Naive B cell (primary cell): ENCODE results near the gene KDM2B. TPM values are rescaled to one million over a fixed set of nuclear protein-coding genes. Genes with fewer than 3 reads are reported as not detected.

Experiments used
- ATAC-seq, 2 donors: fragments of 150-1000 bp; cut with Tn5 transposase; 2 replicates each; pipeline ENCODE4 v1.10.0; 2021; ENCODE audit warnings: low read depth in 2 of 2, mild to moderate bottlenecking in 2 of 2, moderate library complexity in 2 of 2
- DNase-seq: peaks from one replicate; pipeline ENCODE4 v3.0.0; 2022
- H3K27ac Mint-ChIP-seq, 6 donors: one replicate each; pipeline ENCODE4 v1.8.0; 2020 to 2022; ENCODE audit warnings: mild to moderate bottlenecking in 6 of 6, mixed read lengths in 6 of 6, moderate library complexity in 5 of 6, inconsistent platforms in 2 of 6
- H3K27me3 Mint-ChIP-seq, 3 donors: one replicate each; pipeline ENCODE4 v1.8.0; 2021 to 2022; ENCODE audit warnings: mixed read lengths in 3 of 3, mild to moderate bottlenecking in 1 of 3
- H3K36me3 Mint-ChIP-seq, 2 donors: one replicate each; pipeline ENCODE4 v1.8.0; 2020 to 2022; ENCODE audit warnings: mixed read lengths in 2 of 2, inconsistent platforms in 1 of 2, mild to moderate bottlenecking in 1 of 2
- H3K4me1 Mint-ChIP-seq, 3 donors: one replicate each; pipeline ENCODE4 v1.8.0; 2020 to 2022; ENCODE audit warnings: mixed read lengths in 3 of 3, inconsistent platforms in 1 of 3, mild to moderate bottlenecking in 1 of 3, moderate library complexity in 1 of 3
- H3K4me3 Mint-ChIP-seq, 8 donors: one replicate each; pipeline ENCODE4 v1.8.0; 2020 to 2022; ENCODE audit warnings: mild to moderate bottlenecking in 8 of 8, mixed read lengths in 8 of 8, moderate library complexity in 8 of 8, inconsistent platforms in 2 of 8
- H3K9me3 Mint-ChIP-seq, 7 donors: one replicate each; pipeline ENCODE4 v1.8.0; 2020 to 2022; ENCODE audit warnings: mixed read lengths in 7 of 7, mild to moderate bottlenecking in 5 of 7, inconsistent platforms in 2 of 7, moderate library complexity in 1 of 7
- polyA plus RNA-seq, 6 donors: library from polyadenylated mRNA; unstranded; fragments of 300-500 nt; fragmentation: Illumina TruSeq; gene quantifications; one replicate each; pipeline ENCODE4 v1.2.3, GENCODE V29; 2021; ENCODE audit warnings: low read depth in 6 of 6

Gene KDM2B
- polyA plus RNA-seq, 6 donors from 2014 or later, result 25.5 to 46.5 (median 31.0) TPM

DNA sequence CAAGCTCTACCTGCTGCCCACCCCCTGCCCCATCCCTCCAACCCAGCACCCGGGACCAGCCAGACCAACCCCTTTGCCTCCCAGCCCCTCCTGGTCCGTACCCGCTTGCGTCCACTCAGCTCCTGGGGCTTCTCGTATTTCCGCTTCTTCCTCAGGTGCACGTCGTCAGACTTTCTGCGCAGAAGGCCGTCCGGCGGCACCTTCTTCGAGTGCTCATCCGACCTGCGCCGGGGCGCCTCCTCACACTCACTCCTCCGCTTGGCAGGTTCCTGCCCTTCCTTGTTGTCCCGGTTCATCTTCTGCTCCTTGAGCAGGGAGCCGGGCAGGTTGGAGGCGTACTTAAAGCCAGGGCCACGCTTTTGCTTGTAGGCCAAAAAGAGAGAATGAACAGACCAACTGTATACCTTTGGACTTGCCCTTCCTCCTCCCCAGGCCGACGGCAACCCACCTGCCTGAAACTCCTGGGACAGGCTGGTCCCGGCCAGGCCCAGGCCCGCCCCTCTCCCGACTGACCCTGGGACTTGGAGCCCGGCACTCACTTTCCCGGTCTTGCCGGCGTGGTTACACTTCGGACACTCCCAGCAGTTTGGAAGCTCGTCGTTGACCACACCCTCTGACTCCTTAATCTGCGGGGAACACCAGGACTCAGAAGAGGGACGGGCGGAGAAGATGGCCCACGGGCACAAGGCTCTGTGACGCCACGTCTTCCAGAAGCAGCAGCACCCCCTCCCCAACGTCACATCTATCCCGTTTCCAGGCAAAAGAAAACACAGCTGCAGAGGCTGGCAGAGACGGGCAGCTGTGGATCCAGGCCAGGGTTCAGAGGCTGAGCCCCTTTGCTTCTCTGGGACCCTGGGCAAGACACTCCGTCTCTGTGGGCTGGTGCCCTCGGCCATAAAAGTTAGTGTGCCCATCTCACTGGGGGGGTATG lies 136.6 kb downstream of the KDM2B start:
- no peaks in the 10 kb centered on the region for H3K9me3 Mint-ChIP-seq
- H3K27me3 Mint-ChIP-seq, result no peaks in the 10 kb centered on the region
- no peak for DNase-seq
- ATAC-seq, result no peak
- peak overlapping the region in 1 of 8 donors; percentile 61 for H3K4me3 Mint-ChIP-seq
- peaks cover 14 to 22% (median 22%) of the 10 kb centered on the region in 3 donors for H3K4me1 Mint-ChIP-seq
- H3K36me3 Mint-ChIP-seq, result peaks cover 0 to 8% of the 10 kb centered on the region in 2 donors
- peak overlapping the region in 3 of 6 donors; percentile 24 to 91 (median 68) for H3K27ac Mint-ChIP-seq

DNA sequence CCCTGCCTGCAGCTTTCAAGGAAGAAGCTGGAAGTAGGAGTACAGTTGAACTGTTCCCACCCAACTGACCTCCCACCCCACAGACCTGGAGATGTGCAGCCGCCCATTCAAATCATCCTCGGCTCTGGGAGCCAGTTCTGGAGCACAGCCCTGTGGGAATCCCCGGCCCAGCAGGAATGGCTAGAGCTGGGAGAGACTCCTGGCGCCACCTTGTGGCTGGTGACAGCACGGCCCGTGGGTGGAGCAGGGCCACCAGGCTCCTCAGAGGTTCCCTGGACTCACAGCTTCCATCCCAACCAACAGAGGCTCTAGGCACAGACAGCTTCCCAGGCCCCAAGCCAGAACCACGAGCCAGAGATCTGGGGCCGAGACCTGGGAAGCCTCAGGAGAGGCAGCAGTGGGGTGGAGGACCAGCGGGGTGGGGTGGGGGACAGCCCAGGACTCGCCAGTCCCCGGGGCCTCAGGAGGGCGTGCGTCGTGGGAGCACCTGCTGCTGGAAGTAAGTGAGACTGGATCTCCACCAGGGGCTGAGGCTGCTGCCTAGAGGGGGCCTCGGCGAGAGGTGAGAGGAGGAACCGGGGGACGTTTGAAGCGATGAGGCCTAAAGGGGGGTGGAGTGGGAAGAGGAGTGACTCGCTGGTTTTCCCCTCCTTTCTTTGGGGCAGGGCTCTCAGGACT lies 137.5 kb downstream of the KDM2B start:
- Mint-ChIP-seq H3K27ac (peak overlapping the region in 4 of 6 donors; percentile 12 to 85 (median 57)), H3K4me3 (peak overlapping the region in 1 of 8 donors; percentile 33), H3K4me1 (peaks cover 6 to 14% (median 13%) of the 10 kb centered on the region in 3 donors), H3K9me3 (no peaks in the 10 kb centered on the region), H3K27me3 (no peaks in the 10 kb centered on the region), H3K36me3 (peaks cover under 1 to 4% of the 10 kb centered on the region in 2 donors)
- DNase-seq, result peak; percentile 51
- ATAC-seq, result peak; percentile 75 to 81

DNA sequence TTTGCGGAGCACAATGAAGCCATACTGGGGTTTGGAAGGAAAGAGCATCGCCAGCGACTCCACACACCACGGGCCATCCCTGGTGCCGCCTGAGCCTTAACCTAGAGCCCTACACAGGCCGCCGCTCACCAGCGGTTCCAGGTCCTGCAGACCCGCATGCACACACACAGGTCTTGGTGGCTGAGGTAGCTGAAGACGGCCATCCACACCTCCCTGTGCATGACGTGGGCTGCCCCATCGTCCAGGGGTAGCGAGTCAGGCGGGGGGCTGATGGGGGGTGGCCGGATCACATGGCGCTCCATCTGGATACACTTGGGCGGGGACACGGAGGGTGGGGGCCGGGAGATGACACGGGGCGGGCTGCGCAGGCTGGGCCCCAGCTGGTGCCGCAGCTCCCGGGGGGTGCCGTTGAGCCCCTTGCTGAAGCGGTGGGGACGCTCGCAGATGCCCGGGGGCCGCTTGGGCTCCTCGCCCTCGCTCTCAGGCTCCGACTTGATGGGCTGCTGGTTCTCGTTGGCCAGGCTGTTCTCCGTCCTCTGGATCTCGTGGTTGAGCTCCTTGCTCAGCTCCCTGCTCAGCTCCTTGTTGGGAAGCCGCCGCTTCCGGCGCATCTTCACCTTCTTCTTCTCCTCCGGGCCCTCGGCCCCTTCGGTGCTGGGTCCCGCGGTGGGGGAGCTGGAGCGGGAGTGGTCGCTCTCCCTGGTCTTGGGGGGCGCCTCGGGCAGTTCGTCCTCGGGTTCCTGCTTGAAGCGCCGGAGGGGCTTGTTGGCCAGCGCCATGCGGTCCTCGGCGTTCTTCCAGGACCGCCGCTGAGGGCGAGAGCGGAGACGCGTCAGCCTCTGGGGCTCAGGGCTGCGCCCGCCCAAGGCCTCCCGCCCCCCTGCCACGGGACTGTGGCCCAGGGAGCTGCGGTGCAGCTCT lies 138.5 kb downstream of the KDM2B start:
- DNase-seq, result no peak
- Mint-ChIP-seq H3K27me3 (no peaks in the 10 kb centered on the region), H3K4me1 (peaks cover 5 to 13% (median 13%) of the 10 kb centered on the region in 3 donors), H3K27ac (peak overlapping the region in 1 of 6 donors; percentile 82), H3K4me3 (no peak overlapping the region), H3K9me3 (no peaks in the 10 kb centered on the region), H3K36me3 (peaks cover 4 to 13% of the 10 kb centered on the region in 2 donors)
- no peak for ATAC-seq

DNA sequence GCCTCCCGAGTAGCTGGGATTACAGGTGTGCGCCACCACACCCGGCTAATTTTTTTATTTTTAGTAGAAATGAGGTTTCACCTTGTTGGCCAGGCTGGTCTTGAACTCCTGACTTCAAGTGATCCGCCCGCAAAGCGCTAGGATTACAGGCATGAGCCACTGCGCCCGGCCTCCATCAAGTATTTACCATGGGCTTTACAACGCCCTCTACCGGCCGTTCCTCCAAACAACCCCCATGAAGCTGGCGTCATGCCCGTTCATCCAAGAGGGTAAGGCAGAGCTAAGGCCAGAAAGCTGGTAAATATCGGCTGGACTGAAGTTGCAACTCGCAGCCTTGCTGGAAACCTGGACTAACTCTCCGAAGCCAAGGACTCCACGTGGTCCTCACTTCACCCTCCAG lies 139.3 kb downstream of the KDM2B start:
- H3K4me3 Mint-ChIP-seq, result no peak overlapping the region
- DNase-seq (no peak), ATAC-seq (no peak)
- peak overlapping the region in 1 of 6 donors; percentile 82 for H3K27ac Mint-ChIP-seq
- peaks cover 12 to 20% of the 10 kb centered on the region in 2 donors for H3K36me3 Mint-ChIP-seq
- H3K9me3 Mint-ChIP-seq, result peaks cover 0 to 6% (median 2%) of the 10 kb centered on the region in 7 donors
- peaks cover 12 to 19% (median 13%) of the 10 kb centered on the region in 3 donors for H3K4me1 Mint-ChIP-seq
- H3K27me3 Mint-ChIP-seq, result no peaks in the 10 kb centered on the region

DNA sequence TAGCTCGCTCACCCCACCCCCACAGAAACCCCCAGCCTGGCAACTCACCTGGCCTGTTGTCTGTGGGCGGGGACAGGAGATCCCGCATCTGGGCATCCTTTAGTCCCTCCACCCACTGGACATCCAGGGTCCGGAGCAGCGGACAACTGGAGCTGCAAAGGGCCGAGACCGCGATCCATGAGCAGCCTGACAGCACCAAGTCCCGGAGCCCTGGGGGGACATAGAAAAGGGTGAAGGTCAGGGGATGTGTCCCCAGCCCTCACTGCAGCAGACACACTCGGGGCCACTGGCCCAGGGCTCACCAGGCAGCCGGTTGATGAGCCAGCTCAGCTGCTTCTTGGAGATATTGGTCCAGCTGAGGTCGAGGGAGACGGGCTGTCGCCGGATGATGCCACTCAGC lies 140.1 kb downstream of the KDM2B start:
- ATAC-seq, result no peak
- H3K27me3 Mint-ChIP-seq, result no peaks in the 10 kb centered on the region

DNA sequence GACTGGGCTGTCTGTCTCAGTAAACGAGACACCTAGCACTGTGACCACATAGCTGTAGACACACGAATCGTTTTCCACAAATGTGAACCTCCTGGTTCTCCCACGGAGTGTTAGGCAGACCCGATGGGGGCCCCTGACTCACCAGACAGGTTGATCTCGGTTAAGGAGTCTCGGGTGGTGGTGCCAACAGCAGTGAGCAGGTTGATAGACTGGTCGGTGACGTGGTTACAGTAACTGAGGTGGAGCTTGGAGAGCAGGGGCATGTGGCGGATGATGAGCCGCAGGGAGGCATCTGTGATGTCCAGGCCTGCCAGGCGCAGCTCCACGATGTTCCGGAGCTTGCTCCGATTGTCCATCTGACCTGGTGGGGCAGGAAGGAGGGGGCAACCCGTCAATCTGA lies 141.1 kb downstream of the KDM2B start:
- ATAC-seq (no peak), DNase-seq (no peak)
- Mint-ChIP-seq H3K27ac (peak overlapping the region in 1 of 6 donors; percentile 16), H3K9me3 (peaks cover 0 to 9% (median 2%) of the 10 kb centered on the region in 7 donors), H3K27me3 (no peaks in the 10 kb centered on the region), H3K4me3 (peak overlapping the region in 1 of 8 donors; percentile 42), H3K36me3 (peaks cover 25 to 30% of the 10 kb centered on the region in 2 donors), H3K4me1 (peaks cover 10 to 16% (median 12%) of the 10 kb centered on the region in 3 donors)

More for the DNA sequence above, 140.1 kb downstream of the KDM2B start:
- Mint-ChIP-seq H3K4me1 (peaks cover 10 to 23% (median 12%) of the 10 kb centered on the region in 3 donors), H3K4me3 (no peak overlapping the region), H3K36me3 (peaks cover 20 to 24% of the 10 kb centered on the region in 2 donors), H3K27ac (peak overlapping the region in 2 of 6 donors; percentile 38 to 70), H3K9me3 (peaks cover 0 to 9% (median 2%) of the 10 kb centered on the region in 7 donors)
- DNase-seq, result no peak

DNA sequence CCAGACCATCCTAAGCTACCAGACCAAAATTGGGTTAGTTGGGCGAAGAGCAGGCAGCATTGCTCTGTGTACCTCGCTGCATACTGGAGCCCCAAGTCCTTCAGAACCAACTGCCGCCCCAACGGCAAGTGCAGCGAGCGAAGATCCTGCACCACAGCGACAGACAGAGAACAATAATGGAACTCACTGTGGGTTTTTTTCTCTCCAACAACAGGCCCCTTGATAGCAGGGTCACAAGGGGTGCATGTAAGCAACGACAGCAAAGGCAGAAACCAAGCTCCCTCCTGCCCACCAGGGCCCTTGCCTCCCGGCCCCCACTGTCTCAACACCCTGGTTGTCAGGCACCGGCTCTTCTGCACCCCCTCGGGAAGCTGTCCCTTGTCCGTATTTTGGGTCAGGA lies 141.9 kb downstream of the KDM2B start:
- no peak for DNase-seq
- Mint-ChIP-seq H3K9me3 (peaks cover 0 to 9% (median 2%) of the 10 kb centered on the region in 7 donors), H3K27ac (no peak overlapping the region), H3K27me3 (no peaks in the 10 kb centered on the region), H3K36me3 (peaks cover 25 to 30% of the 10 kb centered on the region in 2 donors), H3K4me3 (no peak overlapping the region), H3K4me1 (peaks cover 11 to 16% (median 12%) of the 10 kb centered on the region in 3 donors)
- ATAC-seq, result no peak

DNA sequence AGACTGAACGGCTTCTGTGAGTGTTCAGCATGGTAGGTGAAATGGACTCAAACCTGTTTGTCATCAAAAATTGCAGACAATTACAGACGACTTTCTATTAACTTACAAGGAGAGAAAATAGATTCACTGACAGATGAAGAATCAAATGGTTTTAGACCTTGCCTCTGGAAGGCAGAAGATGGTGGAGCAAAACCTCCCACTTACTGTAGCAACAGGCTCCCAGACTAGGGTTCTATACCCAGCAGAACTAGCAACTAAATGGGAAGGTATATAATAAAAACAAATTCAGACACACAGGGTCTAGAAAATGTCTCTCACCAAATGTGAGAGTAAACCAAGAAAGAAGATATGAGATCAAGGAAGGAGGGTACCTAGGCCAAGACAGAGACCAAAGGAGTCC lies 144.1 kb downstream of the KDM2B start:
- ATAC-seq (no peak), DNase-seq (no peak)
- Mint-ChIP-seq H3K4me3 (no peak overlapping the region), H3K27me3 (no peaks in the 10 kb centered on the region), H3K36me3 (peaks cover 25 to 30% of the 10 kb centered on the region in 2 donors), H3K27ac (no peak overlapping the region), H3K9me3 (peaks cover 0 to 9% (median 2%) of the 10 kb centered on the region in 7 donors), H3K4me1 (peaks cover 11 to 18% (median 16%) of the 10 kb centered on the region in 3 donors)

DNA sequence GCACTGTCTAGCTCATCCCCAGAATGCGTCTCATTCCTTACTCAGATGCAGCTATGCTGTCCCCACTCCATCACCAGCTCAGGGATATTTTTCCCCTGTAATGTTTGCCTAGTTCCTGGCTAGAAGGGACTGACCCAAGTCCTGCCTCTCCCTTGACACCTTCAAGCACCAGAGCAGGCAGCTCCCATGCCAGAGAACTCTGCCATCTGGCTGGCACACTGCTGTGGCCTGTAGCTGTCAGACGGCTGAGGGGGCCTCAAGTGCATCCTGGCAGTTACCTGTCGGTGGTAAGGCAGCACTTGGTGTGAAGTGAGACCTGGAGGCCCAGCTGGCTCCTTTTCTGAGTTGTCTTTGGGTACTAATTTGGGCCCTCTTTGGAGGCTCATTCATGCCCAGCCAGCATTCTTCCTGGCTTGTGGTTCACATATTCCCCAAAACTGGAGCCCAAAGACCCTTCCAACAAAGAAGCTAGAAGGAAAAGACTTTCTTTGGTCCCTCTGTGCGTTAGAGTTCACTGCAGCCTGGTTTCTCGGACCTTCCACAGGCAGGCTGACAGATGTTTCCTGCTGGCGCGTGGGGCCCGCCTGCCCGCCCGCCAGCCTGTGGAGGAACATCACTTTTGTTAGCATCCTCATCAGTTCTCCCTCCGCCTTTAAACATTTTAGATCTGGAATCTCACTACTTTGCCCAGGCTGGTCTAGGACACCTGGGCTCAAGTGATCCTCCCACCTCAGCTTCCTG lies 147.9 kb downstream of the KDM2B start:
- Mint-ChIP-seq H3K36me3 (peaks cover 35 to 36% of the 10 kb centered on the region in 2 donors), H3K27ac (peak overlapping the region in 5 of 6 donors; percentile 42 to 83 (median 67)), H3K4me1 (peaks cover 9 to 18% (median 13%) of the 10 kb centered on the region in 3 donors), H3K27me3 (no peaks in the 10 kb centered on the region), H3K9me3 (peaks cover 0 to 9% (median 3%) of the 10 kb centered on the region in 7 donors), H3K4me3 (no peak overlapping the region)
- ATAC-seq (no peak), DNase-seq (no peak)

DNA sequence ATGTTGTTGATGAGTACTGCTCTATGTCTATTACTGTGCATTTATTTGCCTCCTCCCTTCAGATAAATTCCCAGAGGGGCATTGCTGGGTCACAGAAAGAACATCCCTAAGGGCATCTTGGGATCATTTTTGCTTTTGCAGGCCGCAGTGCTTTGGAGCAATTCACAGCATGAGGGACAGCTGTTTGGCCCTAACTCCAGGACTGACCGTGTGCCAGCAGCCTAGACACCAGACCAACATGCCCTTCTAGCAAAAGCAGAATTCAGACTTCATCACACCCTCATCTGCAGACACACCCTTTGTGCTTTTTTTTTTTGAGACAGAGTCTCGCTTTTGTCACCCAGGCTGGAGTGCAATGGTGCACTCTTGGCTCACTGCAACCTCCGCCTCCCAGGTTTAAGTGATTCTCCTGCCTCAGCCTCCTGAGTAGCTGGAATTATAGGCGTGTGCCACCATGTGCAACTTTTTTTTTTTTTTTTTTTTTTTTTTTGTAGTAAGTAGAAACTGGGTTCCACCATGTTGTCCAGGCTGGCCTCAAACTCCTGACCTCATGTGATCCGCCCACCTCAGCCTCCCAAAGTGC lies 149.9 kb downstream of the KDM2B start:
- Mint-ChIP-seq H3K27me3 (no peaks in the 10 kb centered on the region), H3K36me3 (peaks cover 18 to 19% of the 10 kb centered on the region in 2 donors), H3K27ac (peak overlapping the region in 2 of 6 donors; percentile 49), H3K4me3 (no peak overlapping the region), H3K9me3 (peaks cover 0 to 1% (median 0%) of the 10 kb centered on the region in 7 donors), H3K4me1 (peaks cover 4 to 11% (median 10%) of the 10 kb centered on the region in 3 donors)
- DNase-seq (no peak), ATAC-seq (no peak)

DNA sequence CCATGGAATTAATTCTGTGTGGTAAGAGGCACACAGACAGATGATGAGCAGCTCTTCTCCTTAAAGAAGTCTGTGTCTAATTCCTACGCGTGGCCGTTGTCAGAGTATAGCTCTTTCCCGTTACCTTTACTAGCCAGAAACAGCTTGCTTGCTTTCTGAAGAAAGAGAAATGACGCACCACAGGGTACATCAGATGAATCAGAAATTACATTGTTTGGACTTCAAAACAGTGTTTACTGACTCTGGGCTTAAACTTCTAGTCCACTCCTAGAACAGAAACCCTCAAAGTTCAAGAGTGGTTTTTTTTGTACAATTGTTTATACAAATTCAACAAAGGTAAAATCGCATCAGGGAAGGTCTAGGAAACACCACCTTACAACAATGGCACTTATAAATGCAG lies 151.9 kb downstream of the KDM2B start:
- peaks cover 0 to 9% (median 0%) of the 10 kb centered on the region in 7 donors for H3K9me3 Mint-ChIP-seq
- H3K4me3 Mint-ChIP-seq, result no peak overlapping the region
- DNase-seq, result no peak
- H3K27ac Mint-ChIP-seq, result peak overlapping the region in 1 of 6 donors; percentile 15
- H3K27me3 Mint-ChIP-seq, result no peaks in the 10 kb centered on the region
- peaks cover 4 to 19% (median 11%) of the 10 kb centered on the region in 3 donors for H3K4me1 Mint-ChIP-seq
- no peak for ATAC-seq
- peaks cover 13 to 18% of the 10 kb centered on the region in 2 donors for H3K36me3 Mint-ChIP-seq
